ENCODE results near the gene RPL22. TPM values are rescaled to one million over a fixed set of nuclear protein-coding genes. Genes with fewer than 3 reads are reported as not detected.

RPL22 gene
- total RNA-seq, 2 donors from 2014 or later = 121 to 213 TPM

GRCh38 chr1:6202256-6202655 is 2.9 kb upstream of the RPL22 start:
- no peak overlapping the region for H3K4me3 ChIP-seq
- TF ChIP-seq POLR2A (IDR thresholded peaks at IDR 0.05) (no peak), POLR2AphosphoS5 (IDR thresholded peaks at IDR 0.05) (no peak), CTCF (IDR thresholded peaks at IDR 0.05) (no peak)
- 88% methylated on average over 7 of the region's 7 CpGs for WGBS

DNA sequence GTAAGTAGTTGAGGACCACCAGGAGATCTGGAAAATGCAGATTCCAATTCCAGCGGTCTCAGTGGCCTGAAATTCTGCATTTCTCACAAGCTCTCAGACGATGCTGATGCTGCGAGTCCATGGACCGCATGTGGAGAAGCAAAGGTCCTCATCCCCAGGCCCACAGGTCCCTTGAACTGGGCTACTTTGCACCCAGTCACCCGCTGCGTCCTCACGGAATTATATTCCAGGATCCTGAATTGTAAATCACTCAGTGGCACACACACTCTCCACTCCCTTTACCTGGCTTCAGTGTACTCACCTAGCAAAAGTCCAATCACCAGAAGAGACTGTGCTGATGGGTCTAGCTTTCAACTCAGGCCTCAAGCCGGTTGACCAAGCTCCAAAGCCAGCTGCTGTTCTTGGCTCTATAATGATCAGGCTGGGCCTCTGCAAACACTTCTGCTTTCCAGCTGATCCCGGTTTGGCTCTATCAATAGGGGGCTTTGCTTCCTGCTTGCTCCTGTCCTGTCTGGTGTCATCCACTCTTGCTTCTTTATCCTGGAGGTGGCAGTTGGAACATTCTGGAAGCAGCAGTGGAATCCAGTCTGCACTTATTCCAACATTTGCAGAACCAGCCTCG is 904 bp upstream of the RPL22 start:
- DNase-seq (ENCODE audit: low spot score) = no peak
- H3K36me3 ChIP-seq = no peaks in the 10 kb centered on the region
- WGBS = 56% methylated on average over 10 of the region's 10 CpGs
- H3K9me3 ChIP-seq = no peaks in the 10 kb centered on the region
- intact Hi-C loops (cut with DNase I) = no loop called here
- peak overlapping the region; percentile 97 to 98 for H3K4me3 ChIP-seq
- H3K4me1 ChIP-seq (replicated peaks) = peaks cover 4% of the 10 kb centered on the region
- no peaks in the 10 kb centered on the region for H3K27me3 ChIP-seq (replicated peaks; ENCODE audit: insufficient read depth)
- TF ChIP-seq POLR2AphosphoS5 (IDR thresholded peaks at IDR 0.05) (no peak), POLR2A (IDR thresholded peaks at IDR 0.05) (no peak), CTCF (IDR thresholded peaks at IDR 0.05) (no peak)
- peak overlapping the region; percentile 57 to 67 for H3K27ac ChIP-seq

More at GRCh38 chr1:6202256-6202655, 2.9 kb upstream of the RPL22 start:
- intact Hi-C loops (cut with DNase I) = no loop called here
- no peak for DNase-seq (ENCODE audit: low spot score)
- Histone ChIP-seq H3K9me3 (no peaks in the 10 kb centered on the region), H3K4me1 (replicated peaks) (peaks cover 4% of the 10 kb centered on the region), H3K27ac (no peak overlapping the region), H3K27me3 (replicated peaks; ENCODE audit: insufficient read depth) (no peaks in the 10 kb centered on the region), H3K36me3 (no peaks in the 10 kb centered on the region)

DNA sequence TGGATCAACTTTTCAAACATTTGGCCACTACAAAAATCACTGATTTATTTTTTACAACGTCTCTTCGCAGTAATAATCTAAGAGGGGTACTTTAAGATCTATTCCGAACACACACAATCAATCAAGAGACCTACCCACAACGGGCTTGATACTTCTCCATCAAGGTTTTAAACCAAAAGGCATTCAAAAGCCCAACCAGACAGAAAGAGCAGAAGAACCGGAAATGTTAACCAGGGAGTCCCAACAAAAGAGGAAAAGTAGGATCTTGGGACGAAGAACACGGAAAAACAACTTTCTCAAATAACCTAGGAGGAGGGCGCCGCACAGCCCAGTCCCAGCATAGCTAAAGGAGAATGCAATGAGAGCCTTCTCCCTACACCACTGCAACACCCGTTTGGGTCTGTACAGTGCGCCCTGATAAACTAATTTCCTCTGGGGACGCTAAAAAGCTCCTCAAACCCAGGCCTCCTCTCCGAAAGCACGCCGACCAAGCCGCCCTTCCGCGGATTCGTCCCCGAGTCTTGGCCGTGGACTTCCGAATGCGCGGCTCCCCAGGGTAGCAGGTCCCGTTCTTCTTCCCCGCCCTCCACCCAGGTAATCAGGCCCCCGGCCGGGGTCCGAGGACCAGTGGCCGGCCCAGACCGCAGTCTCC is 623 bp downstream of the RPL22 start:
- Histone ChIP-seq H3K4me3 (peak overlapping the region; percentile 97 to 98), H3K27ac (peak overlapping the region; percentile 57 to 67), H3K36me3 (peaks cover 0 to 8% of the 10 kb centered on the region in 2 donors), H3K9me3 (no peaks in the 10 kb centered on the region), H3K4me1 (replicated peaks) (peaks cover 4% of the 10 kb centered on the region), H3K27me3 (replicated peaks; ENCODE audit: insufficient read depth) (no peaks in the 10 kb centered on the region)
- no peak for TF ChIP-seq CTCF (IDR thresholded peaks at IDR 0.05)
- intact Hi-C loops (cut with DNase I) = no loop called here
- no peak for DNase-seq (ENCODE audit: low spot score)
- under 1% methylated on average over 31 of the region's 31 CpGs for WGBS

DNA sequence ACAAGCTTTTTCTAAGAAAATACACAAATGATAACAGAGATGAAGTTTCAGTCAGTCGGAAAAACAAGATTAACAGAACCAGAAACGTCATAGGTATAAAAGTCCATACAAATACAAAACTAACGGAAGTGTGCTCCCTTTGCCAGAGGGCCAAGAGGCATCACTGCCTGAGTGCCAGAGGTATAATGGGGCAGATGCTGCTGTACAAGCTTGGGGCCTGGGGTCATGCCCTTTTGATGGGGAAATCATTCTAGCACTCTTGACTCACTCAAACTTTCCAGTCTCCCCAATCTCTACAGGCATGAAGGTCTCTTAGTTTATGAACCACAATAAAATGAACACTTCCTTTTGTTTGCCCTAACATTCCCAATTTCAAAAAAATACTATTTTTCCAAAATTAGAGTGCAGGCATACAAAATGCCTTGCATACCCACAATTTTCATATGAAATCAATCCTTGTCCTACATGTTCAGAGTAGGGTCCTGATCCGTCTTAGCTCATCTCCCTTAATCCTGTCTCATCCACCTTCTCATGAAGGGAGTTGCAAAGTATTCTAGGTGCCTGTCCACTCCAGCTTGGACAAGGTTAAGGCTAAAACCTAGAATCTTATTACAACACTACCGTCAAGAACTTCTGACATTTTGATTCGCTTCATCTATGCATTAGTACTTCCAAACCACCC is 1.5 kb downstream of the RPL22 start:
- peaks cover 0 to 14% of the 10 kb centered on the region in 2 donors for H3K36me3 ChIP-seq
- H3K4me1 ChIP-seq (replicated peaks) = peaks cover 4% of the 10 kb centered on the region
- no peaks in the 10 kb centered on the region for H3K9me3 ChIP-seq
- intact Hi-C loops (cut with DNase I) = no loop called here
- no peak overlapping the region for H3K27ac ChIP-seq
- TF ChIP-seq POLR2AphosphoS5 (IDR thresholded peaks at IDR 0.05) = no peak
- TF ChIP-seq CTCF (IDR thresholded peaks at IDR 0.05) = no peak
- TF ChIP-seq POLR2A (IDR thresholded peaks at IDR 0.05) = no peak
- peak overlapping the region; percentile 97 to 98 for H3K4me3 ChIP-seq
- DNase-seq (ENCODE audit: low spot score) = no peak
- 62% methylated on average over 6 of the region's 6 CpGs for WGBS
- H3K27me3 ChIP-seq (replicated peaks; ENCODE audit: insufficient read depth) = no peaks in the 10 kb centered on the region

Data from prostate gland (tissue), 2 donors.